ENCODE measurements around the gene SIN3B. TPM values are rescaled to one million over a fixed set of nuclear protein-coding genes. Genes with fewer than 3 reads are reported as not detected.

The SIN3B gene
- total RNA-seq, 3 donors from 2014 or later (not counting 1 experiment from before 2014, with no cell fraction given) = 58.4 to 70.1 (median 60.2) TPM

DNA sequence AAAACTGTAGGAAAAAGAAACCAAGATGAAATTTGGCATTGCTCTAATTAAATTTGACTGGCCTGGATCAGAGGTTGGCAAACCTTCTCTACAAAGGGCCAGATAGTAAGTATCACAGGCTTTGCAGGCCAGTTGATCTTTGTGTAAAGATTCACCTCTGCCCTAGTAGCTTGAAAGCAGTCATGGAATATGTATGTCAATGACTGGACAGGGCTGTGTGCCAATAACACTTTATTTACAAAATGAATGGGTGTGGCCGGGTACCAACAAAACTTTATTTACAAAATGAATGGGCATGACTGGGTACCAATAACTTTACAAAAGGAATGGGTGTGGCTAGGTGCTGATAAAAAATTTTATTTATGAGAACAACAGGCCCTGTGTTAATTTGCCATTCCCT is 20.0 kb downstream of the SIN3B start:
- Mint-ChIP-seq H3K4me1 (no peaks in the 10 kb centered on the region), H3K9me3 (no peaks in the 10 kb centered on the region), H3K4me3 (no peak overlapping the region), H3K36me3 (no peaks in the 10 kb centered on the region), H3K27me3 (ENCODE audit: low read depth in 2 of 2) (no peaks in the 10 kb centered on the region), H3K27ac (no peak overlapping the region)
- DNase-seq (no peak), ATAC-seq (no peak)
- TF ChIP-seq, protein P1, sequence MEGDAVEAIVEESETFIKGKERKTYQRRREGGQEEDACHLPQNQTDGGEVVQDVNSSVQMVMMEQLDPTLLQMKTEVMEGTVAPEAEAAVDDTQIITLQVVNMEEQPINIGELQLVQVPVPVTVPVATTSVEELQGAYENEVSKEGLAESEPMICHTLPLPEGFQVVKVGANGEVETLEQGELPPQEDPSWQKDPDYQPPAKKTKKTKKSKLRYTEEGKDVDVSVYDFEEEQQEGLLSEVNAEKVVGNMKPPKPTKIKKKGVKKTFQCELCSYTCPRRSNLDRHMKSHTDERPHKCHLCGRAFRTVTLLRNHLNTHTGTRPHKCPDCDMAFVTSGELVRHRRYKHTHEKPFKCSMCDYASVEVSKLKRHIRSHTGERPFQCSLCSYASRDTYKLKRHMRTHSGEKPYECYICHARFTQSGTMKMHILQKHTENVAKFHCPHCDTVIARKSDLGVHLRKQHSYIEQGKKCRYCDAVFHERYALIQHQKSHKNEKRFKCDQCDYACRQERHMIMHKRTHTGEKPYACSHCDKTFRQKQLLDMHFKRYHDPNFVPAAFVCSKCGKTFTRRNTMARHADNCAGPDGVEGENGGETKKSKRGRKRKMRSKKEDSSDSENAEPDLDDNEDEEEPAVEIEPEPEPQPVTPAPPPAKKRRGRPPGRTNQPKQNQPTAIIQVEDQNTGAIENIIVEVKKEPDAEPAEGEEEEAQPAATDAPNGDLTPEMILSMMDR (IDR thresholded peaks at IDR 0.05) = no peak
- H3K27ac ChIP-seq (ENCODE audit: low read length) = no peak overlapping the region
- H3K9me3 ChIP-seq (ENCODE audit: control insufficient read depth, insufficient read depth, low read length) = no peaks in the 10 kb centered on the region
- no peaks in the 10 kb centered on the region for H3K27me3 ChIP-seq (ENCODE audit: control insufficient read depth, insufficient read depth, low read length)
- peaks cover 74% of the 10 kb centered on the region for H3K36me3 ChIP-seq (ENCODE audit: control insufficient read depth, insufficient read depth, low read length)
- 100% methylated on average over 1 of the region's 1 CpG for WGBS (ENCODE audit: insufficient coverage)
- no peaks in the 10 kb centered on the region for H3K4me1 ChIP-seq (ENCODE audit: control insufficient read depth, insufficient read depth, low read length)
- no peak overlapping the region for H3K4me3 ChIP-seq (ENCODE audit: low read length)
- intact Hi-C loops (cut with micrococcal nuclease) = no loop called here

DNA sequence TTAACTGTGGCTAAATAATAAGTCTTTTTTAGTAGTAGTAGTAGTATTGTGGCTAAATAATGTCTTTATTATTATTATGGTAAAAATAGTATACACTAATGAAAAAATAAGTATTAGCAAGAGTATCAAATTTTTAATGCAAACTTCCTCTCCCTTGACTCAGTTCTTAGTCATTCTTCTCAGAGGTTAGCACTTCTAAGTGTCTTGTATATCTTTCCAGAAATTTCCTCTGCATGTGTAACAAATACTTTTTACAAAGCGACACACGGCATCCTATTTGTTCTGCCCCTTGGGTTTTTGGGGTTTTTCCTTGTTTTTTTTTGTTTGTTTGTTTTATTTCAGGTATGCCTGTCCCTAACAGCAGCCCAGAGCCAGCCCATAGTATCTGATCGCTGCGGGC is 20.9 kb downstream of the SIN3B start:
- no peak for DNase-seq
- TF ChIP-seq, protein P1 (IDR thresholded peaks at IDR 0.05) = no peak
- Histone ChIP-seq H3K36me3 (ENCODE audit: control insufficient read depth, insufficient read depth, low read length) (peaks cover 74% of the 10 kb centered on the region), H3K4me1 (ENCODE audit: control insufficient read depth, insufficient read depth, low read length) (no peaks in the 10 kb centered on the region), H3K4me3 (ENCODE audit: low read length) (no peak overlapping the region), H3K27me3 (ENCODE audit: control insufficient read depth, insufficient read depth, low read length) (no peaks in the 10 kb centered on the region), H3K27ac (ENCODE audit: low read length) (no peak overlapping the region), H3K9me3 (ENCODE audit: control insufficient read depth, insufficient read depth, low read length) (no peaks in the 10 kb centered on the region)
- Mint-ChIP-seq H3K4me3 (no peak overlapping the region), H3K27me3 (ENCODE audit: low read depth in 2 of 2) (no peaks in the 10 kb centered on the region), H3K36me3 (no peaks in the 10 kb centered on the region), H3K4me1 (no peaks in the 10 kb centered on the region), H3K9me3 (no peaks in the 10 kb centered on the region), H3K27ac (no peak overlapping the region)
- intact Hi-C loops (cut with micrococcal nuclease) = no loop called here
- no peak for ATAC-seq
- 100% methylated on average over 2 of the region's 4 CpGs for WGBS (ENCODE audit: insufficient coverage)

- 94% methylated on average over 33 of the region's 33 CpGs for WGBS (ENCODE audit: insufficient coverage)
- Mint-ChIP-seq H3K27me3 (ENCODE audit: low read depth in 2 of 2) (no peaks in the 10 kb centered on the region), H3K9me3 (no peaks in the 10 kb centered on the region), H3K27ac (no peak overlapping the region), H3K36me3 (no peaks in the 10 kb centered on the region), H3K4me3 (no peak overlapping the region), H3K4me1 (no peaks in the 10 kb centered on the region)
- ATAC-seq = no peak
- Histone ChIP-seq H3K9me3 (ENCODE audit: control insufficient read depth, insufficient read depth, low read length) (no peaks in the 10 kb centered on the region), H3K27me3 (ENCODE audit: control insufficient read depth, insufficient read depth, low read length) (no peaks in the 10 kb centered on the region), H3K27ac (ENCODE audit: low read length) (no peak overlapping the region), H3K4me3 (ENCODE audit: low read length) (no peak overlapping the region), H3K4me1 (ENCODE audit: control insufficient read depth, insufficient read depth, low read length) (no peaks in the 10 kb centered on the region), H3K36me3 (ENCODE audit: control insufficient read depth, insufficient read depth, low read length) (peaks cover 69% of the 10 kb centered on the region)
- TF ChIP-seq, protein P1 (IDR thresholded peaks at IDR 0.05) = no peak
- intact Hi-C loops (cut with micrococcal nuclease) = no loop called here
- DNase-seq = no peak
Measured at GRCh38 chr19:16851031-16851712, 22.0 kb downstream of the SIN3B start.

DNA sequence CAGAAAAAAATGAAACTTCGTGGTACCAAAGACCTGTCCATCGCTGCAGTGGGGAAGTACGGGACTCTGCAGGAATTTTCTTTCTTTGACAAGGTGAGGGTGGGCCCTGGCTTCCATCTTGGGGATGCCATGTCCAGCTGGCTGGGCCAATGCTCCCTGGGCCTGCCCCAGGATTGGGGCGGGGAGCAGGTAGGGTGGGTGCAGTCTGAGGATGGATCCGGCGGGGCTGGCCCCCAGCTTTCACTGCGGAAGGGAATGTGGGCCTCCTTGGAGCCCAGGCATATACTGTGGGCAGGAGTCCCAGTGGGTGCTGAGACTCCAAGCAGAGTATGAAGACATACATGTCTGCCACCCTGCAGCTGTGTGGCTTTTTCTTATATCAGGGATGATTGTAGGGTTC is 23.9 kb downstream of the SIN3B start:
- H3K9me3 ChIP-seq (ENCODE audit: control insufficient read depth, insufficient read depth, low read length) = no peaks in the 10 kb centered on the region
- intact Hi-C loops (cut with micrococcal nuclease) = no loop called here
- Mint-ChIP-seq H3K4me3 (no peak overlapping the region), H3K36me3 (no peaks in the 10 kb centered on the region), H3K27me3 (ENCODE audit: low read depth in 2 of 2) (no peaks in the 10 kb centered on the region), H3K9me3 (no peaks in the 10 kb centered on the region), H3K4me1 (no peaks in the 10 kb centered on the region), H3K27ac (no peak overlapping the region)
- ATAC-seq (peak in 1 of 3 donors; percentile 17), DNase-seq (no peak)
- TF ChIP-seq, protein P1 (IDR thresholded peaks at IDR 0.05) = no peak
- no peaks in the 10 kb centered on the region for H3K27me3 ChIP-seq (ENCODE audit: control insufficient read depth, insufficient read depth, low read length)
- H3K27ac ChIP-seq (ENCODE audit: low read length) = no peak overlapping the region
- H3K4me1 ChIP-seq (ENCODE audit: control insufficient read depth, insufficient read depth, low read length) = no peaks in the 10 kb centered on the region
- 97% methylated on average over 7 of the region's 7 CpGs for WGBS (ENCODE audit: insufficient coverage)
- no peak overlapping the region for H3K4me3 ChIP-seq (ENCODE audit: low read length)
- peaks cover 50% of the 10 kb centered on the region for H3K36me3 ChIP-seq (ENCODE audit: control insufficient read depth, insufficient read depth, low read length)
